Trophoblast cell (in vitro differentiated cells and primary cell): ENCODE measurements around the gene REG3A. TPM values are rescaled to one million over a fixed set of nuclear protein-coding genes. Genes with fewer than 3 reads are reported as not detected.

Experiments used
- DNase-seq, 2 donors: peaks; one replicate each; pipeline ENCODE4 v3.0.0-alpha.2; 2016
- H2AFZ ChIP-seq: 2 replicates; pipeline ENCODE4 v1.6.1; 2013; ENCODE audit warnings: low read length, moderate library complexity, mild to moderate bottlenecking; ENCODE audit not compliant: insufficient read depth, poor library complexity
- H2AK5ac ChIP-seq: 2 replicates; pipeline ENCODE4 v1.6.1; 2013; ENCODE audit warnings: mild to moderate bottlenecking, low read length
- H2BK120ac ChIP-seq: 2 replicates; pipeline ENCODE4 v1.6.1; 2013; ENCODE audit warnings: low read length, mild to moderate bottlenecking, moderate library complexity; ENCODE audit not compliant: insufficient read depth, poor library complexity
- H2BK12ac ChIP-seq: 2 replicates; pipeline ENCODE4 v1.6.1; 2013; ENCODE audit warnings: mild to moderate bottlenecking, low read length, moderate library complexity
- H2BK5ac ChIP-seq: 2 replicates; pipeline ENCODE4 v1.6.1; 2013; ENCODE audit warnings: low read length, low read depth, moderate library complexity, mild to moderate bottlenecking; ENCODE audit not compliant: poor library complexity
- H3K14ac ChIP-seq: 2 replicates; pipeline ENCODE4 v1.6.1; 2013; ENCODE audit warnings: mild to moderate bottlenecking, low read length
- H3K18ac ChIP-seq: 2 replicates; pipeline ENCODE4 v1.6.1; 2013; ENCODE audit warnings: mild to moderate bottlenecking, low read length
- H3K23ac ChIP-seq: 2 replicates; pipeline ENCODE4 v1.6.1; 2013; ENCODE audit warnings: low read length
- H3K27ac ChIP-seq: 2 replicates; pipeline ENCODE4 v1.5.1; 2013; ENCODE audit warnings: low read depth, mild to moderate bottlenecking, inconsistent platforms, low read length, moderate library complexity
- H3K27me3 ChIP-seq: 2 replicates; pipeline ENCODE4 v1.6.1; 2013; ENCODE audit warnings: inconsistent platforms, mild to moderate bottlenecking, low read length, moderate library complexity; ENCODE audit not compliant: insufficient read depth
- H3K36me3 ChIP-seq, 2 experiments: 1 replicate in 1 of 2; 2 replicates in 1 of 2; pipeline ENCODE4 v1.6.1; 2013; ENCODE audit warnings: low read length in 2 of 2, mild to moderate bottlenecking in 2 of 2, moderate library complexity in 1 of 2; ENCODE audit not compliant: insufficient read depth in 2 of 2, control insufficient read depth in 1 of 2
- H3K4ac ChIP-seq: 2 replicates; pipeline ENCODE4 v1.6.1; 2013; ENCODE audit warnings: low read depth, mild to moderate bottlenecking, low read length, moderate library complexity
- H3K4me1 ChIP-seq, 2 experiments: 1 replicate in 1 of 2; 2 replicates in 1 of 2; pipeline ENCODE4 v1.6.1; 2013; ENCODE audit warnings: low read length in 2 of 2, mild to moderate bottlenecking in 2 of 2, moderate library complexity in 1 of 2; ENCODE audit not compliant: insufficient read depth in 2 of 2, control insufficient read depth in 1 of 2
- H3K4me2 ChIP-seq: 2 replicates; pipeline ENCODE4 v1.6.1; 2013; ENCODE audit warnings: inconsistent platforms, mild to moderate bottlenecking, low read length, moderate library complexity
- H3K4me3 ChIP-seq: 2 replicates; pipeline ENCODE4 v1.5.1; 2013; ENCODE audit warnings: mild to moderate bottlenecking, low read depth, low read length, inconsistent platforms
- H3K79me1 ChIP-seq: one replicate; pipeline ENCODE4 v1.6.1; 2013; ENCODE audit warnings: low read length
- H3K79me2 ChIP-seq: 2 replicates; pipeline ENCODE4 v1.6.1; 2013; ENCODE audit warnings: low read length, mild to moderate bottlenecking; ENCODE audit not compliant: control insufficient read depth, insufficient read depth, poor library complexity
- H3K9ac ChIP-seq: 2 replicates; pipeline ENCODE4 v1.6.1; 2013; ENCODE audit warnings: mild to moderate bottlenecking, low read length
- H3K9me3 ChIP-seq: 2 replicates; pipeline ENCODE4 v1.6.1; 2013; ENCODE audit warnings: low read depth, mild to moderate bottlenecking, control low read depth, inconsistent platforms, low read length; ENCODE audit not compliant: insufficient read depth
- H4K12ac ChIP-seq: 2 replicates; pipeline ENCODE4 v1.6.1; 2013; ENCODE audit warnings: low read depth, mild to moderate bottlenecking, low read length, moderate library complexity
- H4K8ac ChIP-seq: 2 replicates; pipeline ENCODE4 v1.6.1; 2013; ENCODE audit warnings: low read depth, mild to moderate bottlenecking, low read length, moderate library complexity
- H4K91ac ChIP-seq: one replicate; pipeline ENCODE4 v1.6.1; 2013; ENCODE audit warnings: low read depth, mild to moderate bottlenecking, low read length, moderate library complexity
- WGBS: extraction: QIAGEN DNeasy Blood & Tissue Kit; methylation state at CpG from one replicate; pipeline ENCODE4 v1.1.7; 2013; ENCODE audit warnings: missing lambda C conversion rate; ENCODE audit not compliant: insufficient read length, insufficient coverage; ENCODE audit errors: extremely low coverage; 5-methylcytosine and 5-hydroxymethylcytosine counted together
- polyA plus RNA-seq: library from polyadenylated mRNA; stranded (reverse); fragments of 200-250 nt; gene quantifications from 2 replicates; pipeline ENCODE4 v1.2.3, GENCODE V29; 2013

Gene REG3A
- polyA plus RNA-seq, result not detected in 2 replicates

DNA sequence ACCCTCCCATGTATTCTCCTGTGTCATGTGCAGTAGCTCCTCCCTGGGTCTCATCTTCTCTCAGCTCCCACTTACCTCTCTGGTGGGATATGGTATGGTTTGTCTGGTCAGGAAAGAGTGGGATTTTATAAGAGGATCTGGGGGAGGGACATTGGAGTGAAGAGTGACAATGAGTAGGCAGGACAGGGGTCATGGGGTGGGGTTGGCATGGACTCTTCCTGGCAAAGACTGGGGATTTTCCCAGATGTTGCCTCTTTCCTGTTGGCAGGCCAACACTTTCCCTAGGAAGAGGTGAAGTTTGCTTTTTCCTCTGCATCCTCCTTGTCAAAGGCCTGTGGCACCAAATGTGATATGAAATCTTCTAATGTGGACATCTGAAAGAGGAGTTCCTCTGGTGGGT, at the start of gene REG3A:
Gene REG3A (minus strand): TSS at position 101 of the 400 bp plus-strand sequence. CDS start 348 bp downstream, outside the sequence.
- H3K4me1 ChIP-seq, result no peaks in the 10 kb centered on the region
- no peak within 1 kb of the TSS for H2BK120ac ChIP-seq
- H3K27me3 ChIP-seq, result no peaks in the 10 kb centered on the region
- no peak within 1 kb of the TSS for H3K9ac ChIP-seq
- H3K23ac ChIP-seq, result no peak within 1 kb of the TSS
- H3K27ac ChIP-seq, result no peak within 1 kb of the TSS
- no peak within 1 kb of the TSS for H3K4ac ChIP-seq
- H3K9me3 ChIP-seq, result peaks cover 3% of the 10 kb centered on the region
- H3K79me2 ChIP-seq, result no peaks in the 10 kb centered on the region
- no peak within 1 kb of the TSS for H4K91ac ChIP-seq
- H4K8ac ChIP-seq, result no peak within 1 kb of the TSS
- H3K79me1 ChIP-seq, result no peaks in the 10 kb centered on the region
- H3K36me3 ChIP-seq, result no peaks in the 10 kb centered on the region
- H3K4me3 ChIP-seq, result no peak within 1 kb of the TSS
- no peak within 1 kb of the TSS for H3K14ac ChIP-seq
- H2BK5ac ChIP-seq, result no peak within 1 kb of the TSS
- DNase-seq, result no peak
- H2AFZ ChIP-seq, result no peak within 1 kb of the TSS
- H3K4me2 ChIP-seq, result no peak within 1 kb of the TSS
- H2AK5ac ChIP-seq, result no peak within 1 kb of the TSS
- no peak within 1 kb of the TSS for H4K12ac ChIP-seq
- no peak within 1 kb of the TSS for H2BK12ac ChIP-seq
- H3K18ac ChIP-seq, result no peak within 1 kb of the TSS

GRCh38 chr2:79200762-79201161, 41.2 kb upstream of the REG3A start:
- H3K4me1 ChIP-seq, result no peaks in the 10 kb centered on the region
- no peak overlapping the region for H3K4me2 ChIP-seq
- no peak overlapping the region for H3K27ac ChIP-seq
- H4K12ac ChIP-seq, result no peak overlapping the region
- H3K36me3 ChIP-seq, result no peaks in the 10 kb centered on the region
- H3K79me1 ChIP-seq, result no peaks in the 10 kb centered on the region
- no peaks in the 10 kb centered on the region for H3K79me2 ChIP-seq
- no peak overlapping the region for H4K8ac ChIP-seq
- H3K23ac ChIP-seq, result no peak overlapping the region
- no peak for DNase-seq
- no peak overlapping the region for H3K9ac ChIP-seq
- H2BK5ac ChIP-seq, result no peak overlapping the region
- H2BK12ac ChIP-seq, result no peak overlapping the region
- no peaks in the 10 kb centered on the region for H3K9me3 ChIP-seq
- no peak overlapping the region for H3K18ac ChIP-seq
- no peaks in the 10 kb centered on the region for H3K27me3 ChIP-seq
- H3K14ac ChIP-seq, result no peak overlapping the region
- no peak overlapping the region for H3K4ac ChIP-seq
- H2BK120ac ChIP-seq, result no peak overlapping the region
- H2AFZ ChIP-seq, result no peak overlapping the region
- H3K4me3 ChIP-seq, result no peak overlapping the region
- H2AK5ac ChIP-seq, result no peak overlapping the region
- H4K91ac ChIP-seq, result no peak overlapping the region
- WGBS, result no CpG with 5 or more reads among the region's 1 CpG

DNA sequence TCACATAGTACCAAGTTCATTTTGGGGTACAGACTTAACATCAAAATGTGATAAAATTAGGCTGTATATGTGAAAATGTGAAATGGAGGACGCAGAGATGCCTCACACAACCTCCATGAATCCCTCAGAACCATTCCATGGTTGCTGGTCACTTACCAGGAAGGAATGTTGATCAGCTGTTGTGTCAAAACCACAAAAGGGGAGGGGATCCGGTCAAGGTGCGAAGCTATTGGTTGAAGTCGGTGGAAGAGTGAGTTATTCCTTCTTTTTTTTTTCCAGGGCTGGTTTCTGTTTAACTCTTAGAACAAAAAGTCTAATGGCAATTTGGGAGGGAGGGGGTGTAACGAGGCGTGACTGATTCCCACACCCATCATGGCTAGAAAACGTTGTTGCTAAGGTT, 32.3 kb upstream of the REG3A start:
- H3K79me1 ChIP-seq, result no peaks in the 10 kb centered on the region
- H2BK5ac ChIP-seq, result no peak overlapping the region
- H3K4me1 ChIP-seq, result peaks cover 0 to 3% of the 10 kb centered on the region in 2 experiments
- H3K4me3 ChIP-seq, result no peak overlapping the region
- H3K27ac ChIP-seq, result no peak overlapping the region
- H2AFZ ChIP-seq, result no peak overlapping the region
- no peak overlapping the region for H3K4me2 ChIP-seq
- WGBS, result no CpG with 5 or more reads among the region's 7 CpGs
- H3K9ac ChIP-seq, result no peak overlapping the region
- no peaks in the 10 kb centered on the region for H3K9me3 ChIP-seq
- no peak for DNase-seq
- no peak overlapping the region for H4K91ac ChIP-seq
- no peaks in the 10 kb centered on the region for H3K36me3 ChIP-seq
- H4K8ac ChIP-seq, result no peak overlapping the region
- H3K18ac ChIP-seq, result no peak overlapping the region
- no peak overlapping the region for H2AK5ac ChIP-seq
- H4K12ac ChIP-seq, result no peak overlapping the region
- no peak overlapping the region for H2BK12ac ChIP-seq
- no peaks in the 10 kb centered on the region for H3K27me3 ChIP-seq
- H3K79me2 ChIP-seq, result no peaks in the 10 kb centered on the region
- no peak overlapping the region for H3K14ac ChIP-seq
- no peak overlapping the region for H3K23ac ChIP-seq
- no peak overlapping the region for H3K4ac ChIP-seq
- H2BK120ac ChIP-seq, result no peak overlapping the region

DNA sequence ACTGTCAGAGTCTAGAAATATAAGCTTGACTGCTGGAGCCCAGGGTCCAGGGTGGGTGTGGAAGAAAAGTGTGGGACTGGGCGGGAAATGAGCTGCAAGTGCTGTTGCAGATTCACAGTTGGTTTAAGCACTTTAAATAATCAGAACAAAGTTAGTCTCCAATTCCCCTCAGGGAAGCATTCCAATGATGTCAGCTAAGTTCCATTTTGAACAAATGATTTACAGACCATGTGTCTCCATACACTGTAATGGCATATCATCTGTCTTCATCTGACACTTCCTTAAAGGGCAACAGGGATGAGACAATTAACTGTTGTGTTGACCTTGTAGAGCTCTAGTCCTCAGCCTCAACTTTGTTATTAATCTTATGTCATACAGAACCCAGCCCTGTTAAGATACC, 31.5 kb upstream of the REG3A start:
- Histone ChIP-seq H2BK120ac (no peak overlapping the region), H2BK12ac (no peak overlapping the region), H4K91ac (no peak overlapping the region), H3K9me3 (no peaks in the 10 kb centered on the region), H3K18ac (no peak overlapping the region), H3K27me3 (no peaks in the 10 kb centered on the region), H3K4me1 (peaks cover 0 to 3% of the 10 kb centered on the region in 2 experiments), H3K79me1 (no peaks in the 10 kb centered on the region), H4K12ac (no peak overlapping the region), H3K14ac (no peak overlapping the region), H4K8ac (no peak overlapping the region), H3K36me3 (no peaks in the 10 kb centered on the region), H3K79me2 (no peaks in the 10 kb centered on the region), H3K23ac (no peak overlapping the region), H3K9ac (no peak overlapping the region), H2AFZ (no peak overlapping the region), H2AK5ac (no peak overlapping the region), H3K4me3 (no peak overlapping the region), H3K4ac (no peak overlapping the region), H3K4me2 (no peak overlapping the region), H2BK5ac (no peak overlapping the region), H3K27ac (no peak overlapping the region)
- WGBS, result no CpG with 5 or more reads among the region's 1 CpG
- no peak for DNase-seq
